ENCODE results near the gene FRMD3.

Gene FRMD3

GRCh38 chr9:83334320-83334719 lies 203.9 kb downstream of the FRMD3 start:
- peak; percentile 52 for DNase-seq (ENCODE audit: low read depth)

DNA sequence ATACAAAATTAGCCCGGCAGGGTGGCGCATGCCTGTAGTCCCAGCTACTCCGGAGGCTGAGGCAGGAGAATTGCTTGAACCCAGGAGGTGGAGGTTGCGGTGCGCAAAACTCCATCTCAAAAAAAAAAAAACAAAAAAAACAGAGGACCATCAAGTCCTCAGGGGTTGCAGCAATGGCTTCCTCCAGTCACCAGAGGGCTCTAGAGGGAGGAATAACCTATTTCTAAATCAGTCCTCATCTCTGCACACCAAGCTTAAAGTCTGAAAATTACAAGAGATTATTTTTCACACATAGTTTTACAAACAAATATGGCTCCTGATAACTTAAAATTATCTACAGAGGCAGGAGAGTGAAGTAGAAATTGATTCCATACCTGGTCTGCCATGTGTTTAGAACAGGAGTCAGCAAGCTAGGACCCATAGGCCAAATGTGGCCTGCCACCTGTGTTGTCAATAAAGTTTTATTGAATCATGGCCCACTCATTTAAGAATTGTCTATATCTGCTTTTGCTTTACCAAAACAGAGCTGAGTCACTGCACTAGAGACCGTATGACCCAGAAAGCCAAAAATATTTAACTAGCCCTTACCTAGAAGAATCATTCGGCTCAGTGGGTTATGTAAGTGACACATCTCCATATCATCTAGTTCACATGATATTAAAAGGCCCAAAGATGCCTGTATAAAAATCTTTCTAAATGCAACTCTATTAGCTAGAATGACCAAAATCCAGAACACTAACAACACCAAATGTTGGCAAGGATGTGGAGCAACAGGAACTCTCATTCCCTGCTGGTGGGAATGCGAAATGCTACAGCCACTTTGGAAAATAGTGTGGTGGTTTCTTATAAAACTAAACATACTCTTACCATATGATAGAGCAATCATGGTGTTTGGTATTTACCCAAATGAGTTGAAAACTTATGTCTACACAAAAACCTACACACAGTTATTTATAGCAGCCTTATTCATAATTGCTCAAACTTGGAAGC lies 207.7 kb downstream of the FRMD3 start:
- no peak for DNase-seq (ENCODE audit: low read depth)

GRCh38 chr9:83327750-83328622 lies 210.2 kb downstream of the FRMD3 start:
- DNase-seq (ENCODE audit: low read depth): no peak

- DNase-seq (ENCODE audit: low read depth): no peak
These were observed 210.9 kb downstream of the FRMD3 start for GRCh38 chr9:83327323-83327722.

DNA sequence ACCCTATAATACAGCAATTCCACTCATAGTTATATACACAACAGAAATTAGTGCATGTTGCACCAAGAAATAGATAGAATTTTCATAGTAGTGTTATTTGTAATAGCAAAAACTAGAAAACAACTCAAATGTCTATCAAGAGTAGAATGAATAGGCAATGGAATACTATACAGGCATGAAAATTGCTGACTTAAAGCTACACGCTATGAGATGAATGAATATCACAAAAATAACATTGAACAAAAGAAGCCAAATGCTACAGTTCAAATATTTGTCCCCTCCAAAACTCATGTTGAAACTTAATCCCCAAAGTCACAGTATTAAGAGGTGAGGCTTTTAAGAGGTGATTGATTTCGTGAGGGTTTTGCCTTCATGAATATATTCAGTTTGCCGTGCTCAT lies 215.1 kb downstream of the FRMD3 start:
- DNase-seq (ENCODE audit: low read depth): no peak

GRCh38 chr9:83322438-83322837 lies 215.8 kb downstream of the FRMD3 start:
- no peak for DNase-seq (ENCODE audit: low read depth)

GRCh38 chr9:83317244-83317643 lies 221.0 kb downstream of the FRMD3 start:
- DNase-seq (ENCODE audit: low read depth): no peak

- no peak for DNase-seq (ENCODE audit: low read depth)
These were observed 222.6 kb downstream of the FRMD3 start for GRCh38 chr9:83315649-83316048.

DNA sequence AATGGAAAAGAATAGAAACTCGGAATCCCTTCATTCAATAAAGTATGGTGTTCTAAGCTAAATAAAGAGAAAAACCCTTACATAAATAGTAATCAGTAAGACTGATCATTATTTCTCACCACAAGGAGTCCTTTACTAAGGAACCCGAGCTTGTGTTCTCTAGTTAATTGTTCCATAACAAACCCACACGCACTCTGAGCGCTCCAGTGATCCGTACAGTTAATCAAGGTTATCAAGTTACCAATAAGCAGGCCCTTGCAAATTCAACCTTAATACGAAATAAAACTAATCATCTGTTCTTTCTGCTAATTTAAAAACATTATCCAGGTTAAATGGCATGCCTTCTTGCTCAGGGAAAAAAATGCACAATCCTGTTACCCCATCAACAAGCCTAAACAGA lies 224.4 kb downstream of the FRMD3 start:
- no peak for DNase-seq (ENCODE audit: low read depth)

DNA sequence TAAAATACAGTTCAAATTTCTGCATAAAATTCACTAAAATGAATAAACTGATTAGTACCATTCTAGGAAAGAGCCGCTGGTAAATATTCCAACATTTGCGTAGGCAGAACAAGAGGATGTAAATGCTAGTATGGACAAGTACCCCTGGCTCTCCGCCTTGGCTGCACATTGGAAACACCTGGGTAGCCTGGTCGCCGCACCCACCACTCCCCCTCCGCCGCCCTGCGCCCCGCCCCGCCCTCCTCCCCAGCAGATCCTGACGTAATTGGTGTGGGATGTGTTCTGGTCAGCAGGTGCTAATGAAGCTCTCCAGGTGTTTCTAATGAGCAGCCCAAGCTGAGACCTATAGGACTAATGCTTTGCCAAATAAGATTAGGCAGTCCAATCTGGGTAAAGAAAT lies 225.7 kb downstream of the FRMD3 start:
- DNase-seq (ENCODE audit: low read depth): no peak

DNA sequence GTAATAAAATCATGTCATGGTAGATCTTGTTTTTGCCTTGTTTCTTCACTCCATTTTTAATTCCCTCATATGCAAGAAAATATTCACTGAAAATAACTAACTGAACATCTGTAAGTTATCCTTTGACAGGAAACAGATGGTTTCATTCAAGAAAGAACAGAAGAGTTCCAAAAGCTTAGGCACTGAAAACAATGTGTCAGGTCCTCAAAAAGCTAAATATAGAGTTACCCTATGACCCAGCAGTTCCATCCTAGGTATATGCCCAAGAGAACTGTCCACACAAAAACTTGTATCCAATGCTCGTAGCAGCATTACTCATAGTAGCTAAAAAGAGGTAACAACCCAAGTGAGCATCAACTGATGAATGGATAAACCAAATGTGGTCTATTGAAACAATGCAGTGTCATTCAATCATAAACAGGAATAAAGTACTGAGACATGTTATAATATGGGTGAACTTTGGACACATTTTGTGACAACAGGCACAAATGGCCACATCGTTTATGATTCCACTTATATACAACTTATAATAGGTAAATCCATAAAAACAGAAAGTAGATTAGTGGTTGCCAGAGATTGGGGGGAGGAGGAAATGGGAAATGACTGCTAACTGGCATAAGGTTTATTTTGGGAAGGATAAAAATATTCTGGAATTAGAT lies 231.0 kb downstream of the FRMD3 start:
- DNase-seq (ENCODE audit: low read depth): no peak

DNA sequence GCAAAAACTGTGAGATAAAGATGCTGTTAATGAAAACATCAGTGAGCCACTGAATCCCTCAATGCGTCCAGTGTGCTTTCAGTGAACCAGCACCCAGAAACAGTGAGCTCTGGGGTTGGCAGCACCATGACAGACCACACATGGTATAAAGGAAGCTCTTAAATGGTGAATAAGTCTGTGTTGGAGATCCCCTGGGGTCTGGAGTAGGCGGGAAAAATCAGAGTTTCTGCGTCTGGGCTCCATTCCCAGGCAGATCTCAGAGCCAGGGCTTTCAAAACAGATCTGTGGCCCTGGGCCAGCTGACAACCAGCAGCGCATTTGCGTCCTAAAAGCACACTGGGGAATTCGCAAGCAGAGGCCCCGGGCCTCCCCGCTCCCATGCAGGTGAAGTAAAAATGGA lies 233.5 kb downstream of the FRMD3 start:
- DNase-seq (ENCODE audit: low read depth): no peak

- DNase-seq (ENCODE audit: low read depth): no peak
These were observed 238.6 kb downstream of the FRMD3 start for GRCh38 chr9:83299571-83299970.

DNA sequence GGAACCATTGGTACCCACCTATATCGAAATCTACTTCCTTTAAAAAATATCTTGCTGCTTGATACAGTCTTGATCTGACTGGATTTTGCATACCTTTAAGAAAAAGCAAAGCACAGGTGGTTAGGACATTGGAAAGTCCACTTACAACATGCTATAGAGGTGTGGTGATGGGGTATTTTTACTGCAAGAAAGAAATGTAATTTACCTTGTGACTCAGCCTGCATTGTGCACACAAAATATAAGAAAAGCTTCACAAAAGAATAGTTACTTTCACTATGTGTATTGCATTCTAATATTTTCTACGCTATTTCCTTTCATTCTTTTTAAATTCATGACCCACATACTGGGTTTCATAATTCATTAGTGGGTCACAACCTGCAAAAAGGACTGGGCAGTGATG lies 239.1 kb downstream of the FRMD3 start:
- DNase-seq (ENCODE audit: low read depth): no peak

DNA sequence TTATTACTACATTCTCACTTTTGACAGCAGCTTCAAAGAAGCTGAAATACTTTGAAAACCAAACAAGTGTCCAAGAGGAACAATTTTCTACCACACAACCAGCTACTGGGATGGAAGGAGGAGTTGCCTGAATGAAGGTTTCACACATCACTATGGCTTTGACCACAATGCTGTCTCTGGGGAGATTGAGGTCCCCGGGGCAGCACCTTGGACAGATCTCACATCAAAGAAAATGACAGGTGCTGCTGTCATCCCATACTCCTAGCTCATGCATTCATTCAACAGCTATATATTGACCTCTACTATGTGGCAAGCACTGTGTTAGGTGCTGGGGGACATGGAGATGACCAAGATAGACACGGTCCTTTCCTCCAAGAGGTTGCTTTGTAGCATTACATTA lies 242.1 kb downstream of the FRMD3 start:
- no peak for DNase-seq (ENCODE audit: low read depth)

GRCh38 chr9:83294816-83295215 lies 243.4 kb downstream of the FRMD3 start:
- no peak for DNase-seq (ENCODE audit: low read depth)

DNA sequence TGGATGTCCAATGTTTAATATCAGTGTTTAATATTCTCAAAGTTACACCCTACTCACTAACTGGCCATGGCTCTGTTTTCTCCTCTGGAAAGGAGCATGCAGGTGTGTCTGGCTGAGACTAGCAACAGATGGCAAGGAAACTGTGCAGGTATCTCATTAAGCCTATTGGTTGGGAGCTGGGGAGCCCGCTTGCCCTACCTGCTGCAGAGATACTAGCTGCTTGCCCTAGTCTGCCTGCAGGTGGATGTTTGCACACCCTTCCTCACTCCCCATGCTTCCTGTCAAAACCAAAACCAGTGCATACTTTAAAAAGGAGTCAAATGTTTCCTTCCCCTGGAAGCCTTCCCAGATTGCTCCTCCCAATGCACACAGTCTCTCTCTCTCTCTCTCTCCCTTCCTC lies 247.0 kb downstream of the FRMD3 start:
- DNase-seq (ENCODE audit: low read depth): no peak

GRCh38 chr9:83290692-83291091 lies 247.5 kb downstream of the FRMD3 start:
- DNase-seq (ENCODE audit: low read depth): no peak

GRCh38 chr9:83287021-83287420 lies 251.2 kb downstream of the FRMD3 start:
- no peak for DNase-seq (ENCODE audit: low read depth)

DNA sequence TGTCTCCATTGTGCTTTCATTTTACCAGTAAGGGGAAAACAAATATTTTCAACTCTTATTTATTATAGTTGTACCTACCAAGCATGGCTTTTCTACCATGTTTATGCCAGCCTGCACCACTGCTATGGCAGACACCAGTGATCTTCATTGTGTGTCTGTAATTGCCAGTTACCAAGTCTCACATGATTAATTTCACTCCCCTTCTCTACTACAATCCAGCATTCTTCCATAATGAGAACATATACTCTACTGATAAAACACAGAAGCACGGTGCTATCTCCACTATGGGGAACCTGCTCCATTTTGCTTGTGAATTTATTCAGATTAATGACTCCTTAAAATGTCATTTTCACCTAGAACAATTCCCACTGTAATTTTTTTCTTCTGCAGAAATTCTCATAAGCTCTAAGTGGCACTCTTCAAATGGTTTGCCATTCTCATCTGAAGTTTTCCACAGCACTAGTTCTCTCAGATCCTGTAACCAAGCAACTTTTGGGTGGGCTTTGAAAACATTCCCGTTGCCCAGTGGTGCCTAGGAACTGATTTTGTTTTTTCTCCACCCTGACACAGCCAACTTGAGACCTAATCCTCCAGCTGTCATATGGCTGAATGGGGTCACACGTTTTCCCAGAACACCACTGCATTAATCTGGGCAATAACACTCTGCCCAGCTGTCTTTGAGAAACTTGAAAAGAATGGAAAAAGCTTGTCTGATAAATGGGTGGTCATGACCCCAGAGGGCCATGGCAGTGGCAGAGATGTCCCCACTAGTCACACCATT lies 252.6 kb downstream of the FRMD3 start:
- DNase-seq (ENCODE audit: low read depth): no peak

DNA sequence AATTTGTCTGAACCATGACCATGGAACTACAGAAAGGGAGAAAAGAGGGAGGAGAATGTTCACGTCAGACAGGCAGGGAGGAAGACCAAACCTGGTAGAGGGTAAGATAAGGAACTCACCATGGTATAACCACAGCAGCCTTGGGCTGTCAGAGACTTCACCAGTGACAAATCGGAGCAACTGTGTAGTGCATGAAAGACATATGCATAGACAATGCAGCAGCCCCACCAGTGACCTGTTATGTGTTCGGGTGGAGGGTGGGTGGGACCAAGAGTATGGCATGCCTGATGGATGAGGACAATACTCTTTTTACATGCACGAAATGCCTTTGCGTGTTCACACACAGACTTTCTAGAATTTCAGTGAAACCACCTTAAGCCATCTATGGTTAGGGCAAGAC lies 253.5 kb downstream of the FRMD3 start:
- no peak for DNase-seq (ENCODE audit: low read depth)

GRCh38 chr9:83283528-83283927 lies 254.7 kb downstream of the FRMD3 start:
- DNase-seq (ENCODE audit: low read depth): no peak
